NCI-H82 (cell line): ENCODE results near the gene SEL1L3.
A peak's percentile ranks its signal among the peaks of the same experiment; 100 is the strongest.

Experiments
- DNase-seq: peaks from one replicate; lab custom pipeline; 2025; lab: John Stamatoyannopoulos, UW

Gene SEL1L3

GRCh38 chr4:25729564-25729963, 133.2 kb downstream of the SEL1L3 start:
- DNase-seq, result no peak

- no peak for DNase-seq
Observed at GRCh38 chr4:25728886-25729285, 133.9 kb downstream of the SEL1L3 start.

GRCh38 chr4:25727711-25728493, 134.9 kb downstream of the SEL1L3 start:
- no peak for DNase-seq

- no peak for DNase-seq
Observed at GRCh38 chr4:25725870-25726269, 136.9 kb downstream of the SEL1L3 start.

- no peak for DNase-seq
Observed at GRCh38 chr4:25723409-25723808, 139.4 kb downstream of the SEL1L3 start.

GRCh38 chr4:25722964-25723363, 139.8 kb downstream of the SEL1L3 start:
- peak; percentile 9 for DNase-seq

GRCh38 chr4:25713812-25714211, 149.0 kb downstream of the SEL1L3 start:
- no peak for DNase-seq

- no peak for DNase-seq
Observed at GRCh38 chr4:25712611-25713010, 150.2 kb downstream of the SEL1L3 start.

- no peak for DNase-seq
Observed at GRCh38 chr4:25710637-25711036, 152.2 kb downstream of the SEL1L3 start.

- DNase-seq, result peak; percentile 38
Observed at GRCh38 chr4:25704516-25704915, 158.3 kb downstream of the SEL1L3 start.

GRCh38 chr4:25703731-25704388, 158.9 kb downstream of the SEL1L3 start:
- DNase-seq, result no peak

GRCh38 chr4:25702848-25703247, 159.9 kb downstream of the SEL1L3 start:
- no peak for DNase-seq

GRCh38 chr4:25700661-25701060, 162.1 kb downstream of the SEL1L3 start:
- DNase-seq, result no peak

- DNase-seq, result peak; percentile 65
Observed at GRCh38 chr4:25697516-25697915, 165.3 kb downstream of the SEL1L3 start.
